ENCODE measurements around the gene MIER3. TPM values are rescaled to one million over a fixed set of nuclear protein-coding genes. Genes with fewer than 3 reads are reported as not detected.

The MIER3 gene
- total RNA-seq, 1 experiment from 2014 or later: 44.8 TPM

DNA sequence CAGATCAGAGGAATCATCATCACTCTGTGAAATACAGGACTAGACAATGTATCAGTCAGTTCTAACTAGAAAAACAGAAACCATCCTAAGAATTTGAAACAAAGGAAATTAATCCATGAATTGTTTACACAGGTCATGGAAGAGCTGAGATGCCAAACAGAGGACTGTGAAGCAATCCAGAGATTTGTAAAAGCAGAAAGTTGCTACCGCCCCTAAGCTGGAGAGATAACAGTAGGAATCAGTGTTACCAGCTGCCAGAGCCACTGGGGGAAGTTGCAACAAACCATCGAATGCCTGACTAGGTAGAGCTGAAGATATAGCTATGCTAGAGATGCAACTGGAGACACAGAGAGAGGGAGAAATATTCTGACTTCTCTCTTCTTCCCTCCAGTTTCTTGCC, 10.4 kb upstream of the MIER3 start:
- Histone ChIP-seq H3K23ac (ENCODE audit: insufficient read length, low read depth, low read length) (no peak overlapping the region), H3K79me1 (ENCODE audit: insufficient read depth, low read depth, low read length, poor library complexity, severe bottlenecking) (no peaks in the 10 kb centered on the region), H3T11ph (ENCODE audit: low read length) (no peak overlapping the region), H2AFZ (ENCODE audit: low read length) (no peak overlapping the region), H2BK15ac (ENCODE audit: low read depth, low read length) (no peak overlapping the region), H2BK120ac (ENCODE audit: low read depth, low read length, poor library complexity, severe bottlenecking) (no peak overlapping the region), H3K56ac (ENCODE audit: insufficient read length, low read depth, low read length) (no peak overlapping the region), H3K4me1 (ENCODE audit: insufficient read depth, low read length) (no peaks in the 10 kb centered on the region), H3K9me3 (ENCODE audit: control insufficient read depth, low read depth, low read length) (no peaks in the 10 kb centered on the region), H3K79me2 (ENCODE audit: insufficient read depth, low read length) (no peaks in the 10 kb centered on the region), H4K20me1 (ENCODE audit: control insufficient read depth, insufficient read depth, insufficient read length) (no peaks in the 10 kb centered on the region), H3K27ac (ENCODE audit: insufficient read length, low read depth, low read length) (no peak overlapping the region), H4K91ac (ENCODE audit: insufficient read length, low read depth, low read length) (no peak overlapping the region), H2BK5ac (ENCODE audit: insufficient read length, low read length) (no peak overlapping the region), H3K18ac (ENCODE audit: insufficient read length, low read depth, low read length) (no peak overlapping the region), H3K4ac (ENCODE audit: low read depth, low read length) (no peak overlapping the region), H3K9ac (ENCODE audit: extremely low read depth, insufficient read length, low read length) (no peak overlapping the region), H3K4me2 (ENCODE audit: insufficient read depth, insufficient read length, low read length) (no peak overlapping the region), H2AK5ac (ENCODE audit: insufficient read length, low read length) (no peak overlapping the region), H4K5ac (ENCODE audit: insufficient read length, low read depth, low read length) (no peak overlapping the region), H3K23me2 (ENCODE audit: insufficient read length, low read depth, low read length, poor library complexity, severe bottlenecking) (no peaks in the 10 kb centered on the region), H2BK20ac (ENCODE audit: low read depth, low read length, poor library complexity, severe bottlenecking) (no peak overlapping the region), H2BK12ac (ENCODE audit: insufficient read length, low read depth, low read length) (no peak overlapping the region), H4K8ac (replicated peaks; ENCODE audit: insufficient read length, low read depth, low read length) (no peak overlapping the region), H3K27me3 (ENCODE audit: insufficient read depth, low read length) (no peaks in the 10 kb centered on the region), H3K14ac (ENCODE audit: insufficient read depth, low read length) (no peak overlapping the region)
- H3K27ac Mint-ChIP-seq: no peak overlapping the region
- no peak for DNase-seq
- no peak overlapping the region for H3K4me3 Mint-ChIP-seq
- H3K27me3 Mint-ChIP-seq (ENCODE audit: low read depth): peaks cover 2% of the 10 kb centered on the region
- no peaks in the 10 kb centered on the region for H3K9me3 Mint-ChIP-seq
- peaks cover 2 to 6% of the 10 kb centered on the region in 2 experiments for H3K4me1 Mint-ChIP-seq
- H3K36me3 Mint-ChIP-seq (ENCODE audit: insufficient read depth in 1 of 3, low read depth in 3 of 3): no peaks in the 10 kb centered on the region
- TF ChIP-seq, protein P1, sequence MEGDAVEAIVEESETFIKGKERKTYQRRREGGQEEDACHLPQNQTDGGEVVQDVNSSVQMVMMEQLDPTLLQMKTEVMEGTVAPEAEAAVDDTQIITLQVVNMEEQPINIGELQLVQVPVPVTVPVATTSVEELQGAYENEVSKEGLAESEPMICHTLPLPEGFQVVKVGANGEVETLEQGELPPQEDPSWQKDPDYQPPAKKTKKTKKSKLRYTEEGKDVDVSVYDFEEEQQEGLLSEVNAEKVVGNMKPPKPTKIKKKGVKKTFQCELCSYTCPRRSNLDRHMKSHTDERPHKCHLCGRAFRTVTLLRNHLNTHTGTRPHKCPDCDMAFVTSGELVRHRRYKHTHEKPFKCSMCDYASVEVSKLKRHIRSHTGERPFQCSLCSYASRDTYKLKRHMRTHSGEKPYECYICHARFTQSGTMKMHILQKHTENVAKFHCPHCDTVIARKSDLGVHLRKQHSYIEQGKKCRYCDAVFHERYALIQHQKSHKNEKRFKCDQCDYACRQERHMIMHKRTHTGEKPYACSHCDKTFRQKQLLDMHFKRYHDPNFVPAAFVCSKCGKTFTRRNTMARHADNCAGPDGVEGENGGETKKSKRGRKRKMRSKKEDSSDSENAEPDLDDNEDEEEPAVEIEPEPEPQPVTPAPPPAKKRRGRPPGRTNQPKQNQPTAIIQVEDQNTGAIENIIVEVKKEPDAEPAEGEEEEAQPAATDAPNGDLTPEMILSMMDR (conservative IDR thresholded peaks at IDR 0.05): no peak
- WGBS (ENCODE audit: extremely low coverage, insufficient read length, low lambda C conversion rate): no CpG with 5 or more reads among the region's 2 CpGs

Data from H9 (cell line).